Left cardiac atrium (tissue), 2 donors: ENCODE measurements around the gene DNAH6. TPM values are rescaled to one million over a fixed set of nuclear protein-coding genes. Genes with fewer than 3 reads are reported as not detected.

Experiments
- total RNA-seq, 2 donors: library from RNA; stranded (reverse); fragmentation: NEBNext Ultra II Directional; extraction: Animal tissue kit (Norgen Biotek cat#: 25700); gene quantifications; one replicate each; pipeline ENCODE4 v1.2.1, GENCODE V29; 2021
- donor health status: DM: no; HTN: yes; CAD: no; lungs with severe emphysema.
- donor health status: DM: yes; HTN: yes; CAD: no.

Gene DNAH6
- total RNA-seq, 2 donors from 2014 or later: 0.16 to 0.38 TPM

Other genes with a start within 250 kb of the DNAH6 start
- 100 to 1,000 TPM; 193 to 197 TPM for gene SUCLG1, start 57.2 kb upstream of the DNAH6 start, total RNA-seq